Measurements from ENCODE around the gene INO80.
"Not testable (repeated sequence)": the region's sequence is repeated elsewhere in the genome, so short reads cannot be mapped to it uniquely, and the experiment has no call there.

The INO80 gene

DNA sequence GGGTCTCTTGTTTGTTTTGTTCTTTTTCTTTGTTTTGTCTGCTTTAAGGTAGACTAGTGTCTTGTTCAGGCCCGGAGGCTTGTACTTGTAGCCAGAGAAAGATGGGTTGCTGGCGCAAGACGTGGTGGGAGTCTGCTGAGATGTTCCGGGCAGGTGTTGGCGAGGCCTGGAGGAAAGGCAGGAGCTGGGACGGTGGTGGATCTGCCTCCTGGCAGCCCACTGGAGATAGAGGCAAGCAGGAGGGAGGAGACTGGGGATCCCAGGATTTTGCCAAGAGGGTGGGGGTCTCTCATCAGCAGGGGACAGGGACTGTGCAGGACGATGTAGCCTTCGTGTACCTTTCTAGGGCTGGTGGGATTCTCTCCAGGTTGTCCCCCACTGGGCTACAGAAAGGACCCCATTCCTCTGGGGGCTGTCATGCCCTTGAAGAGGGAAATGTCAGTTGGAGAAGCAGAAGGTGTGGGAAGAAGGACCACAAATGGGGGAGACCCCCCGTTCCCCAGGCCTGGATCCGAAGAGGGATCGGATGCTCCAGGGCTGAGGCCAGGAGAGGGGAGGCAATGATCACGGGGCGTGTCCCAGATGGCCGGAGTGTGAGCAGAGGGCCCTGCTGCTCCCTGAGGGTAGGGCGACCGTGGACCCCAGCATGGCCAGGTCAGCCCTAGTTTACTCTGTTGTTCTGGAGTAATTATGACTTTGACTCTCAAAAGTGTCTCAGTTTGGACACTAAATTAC, 155.8 kb downstream of the INO80 start:
- FAIRE-seq: no peak

GRCh38 chr15:40959331-40960141, 156.5 kb downstream of the INO80 start:
- no peak for FAIRE-seq

DNA sequence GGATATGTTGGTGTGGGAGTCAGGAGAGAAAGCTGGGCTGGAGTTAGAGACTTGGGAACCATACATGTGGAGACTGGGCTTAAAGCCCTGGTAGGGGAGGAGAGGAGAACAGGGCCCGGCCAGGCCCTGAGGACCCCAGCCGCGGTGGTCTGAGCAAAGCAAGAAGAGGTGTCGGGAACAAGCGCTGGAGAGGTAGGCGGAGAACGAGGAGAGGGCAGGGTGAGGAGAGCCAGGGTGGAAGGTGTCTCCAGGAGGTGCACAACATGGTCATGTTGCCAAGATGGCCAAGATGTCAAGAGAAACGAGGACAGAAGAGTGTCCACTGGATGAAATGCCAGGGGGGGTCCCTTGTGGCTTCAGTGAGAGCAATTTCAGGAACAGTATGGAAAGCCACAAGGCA, 157.4 kb downstream of the INO80 start:
- FAIRE-seq: no peak

- FAIRE-seq: no peak
These were observed 157.9 kb downstream of the INO80 start for GRCh38 chr15:40958146-40958545.

- no peak for FAIRE-seq
These were observed 158.5 kb downstream of the INO80 start for GRCh38 chr15:40957581-40958051.

GRCh38 chr15:40957041-40957555, 159.0 kb downstream of the INO80 start:
- no peak for FAIRE-seq

GRCh38 chr15:40956541-40956982, 159.5 kb downstream of the INO80 start:
- FAIRE-seq: no peak

- FAIRE-seq: no peak
These were observed 160.0 kb downstream of the INO80 start for GRCh38 chr15:40955930-40956540.

GRCh38 chr15:40955141-40955903, 160.8 kb downstream of the INO80 start:
- no peak for FAIRE-seq

- FAIRE-seq: not testable (repeated sequence)
These were observed 161.8 kb downstream of the INO80 start for GRCh38 chr15:40954158-40954848.

DNA sequence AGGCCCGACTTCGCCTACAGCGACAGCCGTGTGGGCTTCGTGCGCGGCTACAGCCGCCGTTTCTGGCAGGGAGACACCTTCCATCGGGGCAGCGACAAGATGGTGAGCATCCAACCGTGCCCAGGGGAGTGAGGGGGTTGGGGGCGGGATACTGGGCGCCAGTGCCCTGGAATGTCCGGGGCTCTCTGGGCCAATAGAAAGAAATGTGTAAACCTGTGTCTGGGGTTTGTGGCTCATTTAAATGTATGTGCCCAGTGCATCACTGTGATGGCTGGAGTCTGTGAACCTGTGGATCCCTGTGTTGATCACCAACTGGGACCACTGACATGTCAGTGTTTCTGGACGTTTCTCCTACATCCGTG, 162.4 kb downstream of the INO80 start:
- FAIRE-seq: no peak

DNA sequence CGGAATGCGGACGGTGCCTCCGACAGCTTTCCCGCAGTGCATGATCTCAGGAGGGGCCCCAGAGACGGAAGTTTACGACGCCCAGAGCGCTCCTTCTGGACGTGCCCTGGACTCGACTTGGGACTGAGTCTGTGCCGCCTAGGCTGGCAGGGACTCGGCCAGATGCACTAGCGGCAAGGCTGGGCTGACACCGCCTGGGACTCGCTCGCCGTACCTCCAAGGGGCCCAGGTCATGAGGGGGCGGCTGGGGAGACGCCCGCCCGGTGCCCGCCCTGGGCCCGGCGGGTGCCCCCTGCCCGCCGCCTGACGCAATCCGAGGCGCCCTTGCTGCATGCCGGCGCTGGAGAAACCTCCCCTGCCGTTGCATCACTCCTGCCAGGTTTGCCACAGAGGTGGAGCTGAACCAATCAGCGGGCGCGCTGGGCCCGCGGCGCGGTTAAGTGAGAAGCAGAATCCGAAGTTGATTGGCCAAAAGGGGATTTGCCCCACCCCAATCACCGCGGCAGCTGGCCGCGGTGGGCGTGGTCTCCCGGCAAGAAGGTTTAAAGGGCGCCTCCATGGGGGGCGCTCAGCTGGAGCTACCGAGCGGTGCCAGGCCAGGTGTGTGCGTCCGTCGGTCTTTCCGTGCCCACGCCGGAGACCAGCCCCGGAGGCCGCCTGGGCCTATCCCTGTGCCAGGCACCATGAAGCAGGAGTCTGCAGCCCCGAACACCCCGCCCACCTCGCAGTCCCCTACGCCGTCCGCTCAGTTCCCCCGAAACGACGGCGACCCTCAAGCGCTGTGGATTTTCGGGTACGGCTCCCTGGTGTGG, 163.0 kb downstream of the INO80 start, which contains the start of gene CHAC1:
Gene CHAC1 (plus strand): TSS at position 571 of the 812 bp plus-strand sequence. CDS start 113 bp downstream, at position 684.
- no peak for FAIRE-seq

- no peak for FAIRE-seq
These were observed 163.7 kb downstream of the INO80 start for GRCh38 chr15:40952301-40952900.

- no peak for FAIRE-seq
These were observed 164.3 kb downstream of the INO80 start for GRCh38 chr15:40951764-40952163.

DNA sequence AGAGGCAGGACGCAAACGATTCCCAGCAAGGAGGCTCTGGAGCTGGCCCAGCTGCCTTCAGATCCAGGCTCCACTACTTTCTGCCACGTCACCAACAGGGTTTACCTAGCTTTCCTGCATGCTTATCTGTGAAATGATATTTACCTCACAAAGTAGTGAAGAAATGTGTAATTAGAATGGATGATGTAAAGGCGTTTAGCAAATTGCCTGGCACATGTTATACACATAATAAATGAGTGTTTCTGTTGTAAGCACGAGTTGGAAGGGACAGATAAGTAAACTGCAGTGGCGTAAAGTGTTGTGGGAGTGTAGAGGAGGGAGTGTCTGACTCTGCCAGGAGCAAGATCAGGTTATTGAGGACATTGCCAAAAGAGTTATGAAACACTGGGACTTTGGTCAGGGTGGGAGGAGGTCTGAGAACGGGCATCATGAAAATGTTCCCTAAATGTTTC, 166.3 kb downstream of the INO80 start:
- no peak for FAIRE-seq

- no peak for FAIRE-seq
These were observed 167.2 kb downstream of the INO80 start for GRCh38 chr15:40948706-40949473.

DNA sequence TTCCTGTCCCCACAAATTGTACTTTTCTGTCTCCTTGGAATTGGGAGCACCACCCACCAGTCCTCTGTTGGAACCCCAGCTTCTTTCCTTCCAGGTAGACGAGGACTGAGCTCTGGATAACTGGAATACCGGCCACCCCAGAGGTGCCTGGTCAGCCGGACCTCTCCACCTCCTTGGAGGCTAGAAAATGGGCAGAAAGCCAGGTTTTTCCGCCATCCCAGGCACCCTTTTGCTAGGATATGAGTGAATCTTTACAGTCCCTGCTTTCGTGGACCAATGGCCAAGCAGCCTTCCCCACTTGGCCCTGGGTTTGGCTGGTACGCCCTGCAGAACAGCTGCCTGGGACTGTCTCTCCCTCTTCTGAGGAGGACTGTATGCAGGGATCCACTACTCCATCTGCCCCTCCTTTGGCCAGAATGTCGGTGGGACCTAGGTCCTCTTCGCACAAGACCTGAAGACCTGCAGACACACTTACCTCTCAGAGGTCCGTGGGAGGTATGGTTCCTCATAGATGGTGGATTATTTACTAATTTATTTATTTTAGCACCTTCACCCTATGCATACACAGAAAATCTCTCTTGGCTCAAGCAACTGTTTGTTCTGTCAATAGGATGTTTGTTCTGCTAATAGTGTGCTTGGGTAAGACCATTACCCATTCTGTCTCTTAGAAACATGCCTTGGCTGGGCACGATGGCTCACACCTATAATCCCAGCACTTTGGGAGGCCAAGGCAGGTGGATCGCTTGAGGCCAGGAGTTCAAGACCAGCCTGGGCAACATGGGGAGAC, 171.4 kb downstream of the INO80 start:
- no peak for FAIRE-seq

DNA sequence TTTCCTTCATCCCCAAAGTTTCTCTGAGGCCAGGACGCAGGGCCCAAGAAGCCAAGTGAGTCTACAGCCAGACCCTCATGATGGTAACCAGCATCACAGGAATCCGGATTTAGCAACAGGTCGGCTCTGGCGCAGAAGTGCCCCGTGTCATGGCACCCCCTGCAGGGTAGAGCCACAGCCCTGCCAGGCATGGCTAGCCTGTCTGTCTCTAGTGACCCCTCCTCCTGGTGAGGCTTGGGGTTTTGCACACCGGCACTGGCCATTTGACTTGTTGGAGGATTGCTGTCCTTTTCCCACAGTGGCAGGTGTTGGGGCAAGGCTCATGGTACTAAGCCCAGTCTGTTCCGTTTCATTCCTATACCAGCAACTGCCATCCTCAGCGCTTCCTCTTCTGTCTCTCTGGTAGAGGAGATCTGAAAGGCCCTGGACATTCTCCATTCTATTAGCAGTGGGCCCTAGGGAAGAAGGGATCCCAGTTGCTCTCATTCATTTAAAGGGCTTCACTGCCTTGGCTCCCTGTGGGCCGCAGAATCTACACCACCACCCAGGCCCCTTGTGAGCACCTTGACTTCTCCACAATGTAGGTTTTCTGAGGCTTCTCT, 172.2 kb downstream of the INO80 start:
- no peak for FAIRE-seq
